ENCODE data around the gene EPN2.

DNA sequence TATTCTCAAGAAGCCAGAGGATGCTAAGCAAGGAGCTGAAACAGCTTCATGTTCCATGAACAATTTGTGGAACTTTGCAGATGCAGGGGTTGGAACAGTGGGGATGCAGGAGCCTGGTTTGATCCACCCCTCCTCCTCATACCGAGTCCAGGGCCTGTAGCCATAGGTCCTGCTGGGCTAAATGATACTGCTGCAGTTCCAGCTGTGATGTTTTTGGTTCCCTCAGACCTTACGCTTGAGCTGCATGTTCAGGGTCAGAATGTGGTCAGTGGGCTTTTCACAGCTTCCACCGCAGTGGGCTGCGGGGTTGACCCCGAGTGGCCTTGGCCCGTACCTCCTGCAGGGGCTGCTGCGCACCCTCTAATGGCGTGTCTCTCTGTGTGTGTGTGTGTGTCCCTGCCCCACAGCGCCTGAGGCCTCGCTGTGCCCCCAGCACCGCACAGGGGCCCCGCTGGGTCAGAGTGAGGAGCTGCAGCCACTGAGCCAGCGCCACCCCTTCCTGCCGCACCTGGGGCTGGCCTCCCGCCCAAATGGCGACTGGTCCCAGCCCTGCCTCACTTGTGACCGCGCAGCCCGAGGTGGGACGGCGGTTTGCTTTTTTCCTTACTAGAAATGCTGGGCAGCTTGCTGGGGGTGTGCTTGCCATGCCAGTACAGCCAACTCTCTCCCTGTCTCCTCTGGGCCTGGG is 48.2 kb downstream of the EPN2 start:
- no peak for TF ChIP-seq POLR2A (IDR thresholded peaks at IDR 0.05)
- TF ChIP-seq, protein P1, sequence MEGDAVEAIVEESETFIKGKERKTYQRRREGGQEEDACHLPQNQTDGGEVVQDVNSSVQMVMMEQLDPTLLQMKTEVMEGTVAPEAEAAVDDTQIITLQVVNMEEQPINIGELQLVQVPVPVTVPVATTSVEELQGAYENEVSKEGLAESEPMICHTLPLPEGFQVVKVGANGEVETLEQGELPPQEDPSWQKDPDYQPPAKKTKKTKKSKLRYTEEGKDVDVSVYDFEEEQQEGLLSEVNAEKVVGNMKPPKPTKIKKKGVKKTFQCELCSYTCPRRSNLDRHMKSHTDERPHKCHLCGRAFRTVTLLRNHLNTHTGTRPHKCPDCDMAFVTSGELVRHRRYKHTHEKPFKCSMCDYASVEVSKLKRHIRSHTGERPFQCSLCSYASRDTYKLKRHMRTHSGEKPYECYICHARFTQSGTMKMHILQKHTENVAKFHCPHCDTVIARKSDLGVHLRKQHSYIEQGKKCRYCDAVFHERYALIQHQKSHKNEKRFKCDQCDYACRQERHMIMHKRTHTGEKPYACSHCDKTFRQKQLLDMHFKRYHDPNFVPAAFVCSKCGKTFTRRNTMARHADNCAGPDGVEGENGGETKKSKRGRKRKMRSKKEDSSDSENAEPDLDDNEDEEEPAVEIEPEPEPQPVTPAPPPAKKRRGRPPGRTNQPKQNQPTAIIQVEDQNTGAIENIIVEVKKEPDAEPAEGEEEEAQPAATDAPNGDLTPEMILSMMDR (IDR thresholded peaks at IDR 0.05) = no peak

All from testis (tissue), 2 donors.